Spleen (tissue), 7 donors: Measurements from ENCODE around the gene DEFB132.

Experiments used
- CTCF ChIP-seq, 11 experiments: fragments of 200-600 bp in 7 of 11; fragments of 450-650 bp in 4 of 11; sonication (generic) in 4 of 11; IDR thresholded peaks in 8 of 11; conservative IDR thresholded peaks in 3 of 11; 1 replicate in 7 of 11; 2 replicates in 4 of 11; pipeline versions ENCODE4 v1.4.0 to v1.8.0; 2016 to 2021; ENCODE audit warnings: antibody characterized with exemption in 11 of 11, inconsistent platforms in 4 of 11, mild to moderate bottlenecking in 1 of 11
- POLR2A ChIP-seq, 3 donors: fragments of 450-650 bp; IDR thresholded peaks; one replicate each; pipeline ENCODE4 v1.5.1; 2017; ENCODE audit warnings: antibody characterized with exemption in 3 of 3, mild to moderate bottlenecking in 1 of 3
- POLR2AphosphoS5 ChIP-seq, 3 donors: sonication (generic); formaldehyde crosslinking; IDR thresholded peaks; one replicate each; pipeline ENCODE4 v1.5.1; 2017; ENCODE audit warnings: antibody characterized with exemption in 3 of 3
- donor health status: DM: no; HTN: no; CAD: no; lungs with moderate emphysema.
- donor health status: DM: no; HTN: no; CAD: no.
- donor health status: DM: no; HTN: no; CAD: no.

- TF ChIP-seq CTCF (IDR thresholded peaks at IDR 0.05 in 8 of 11, conservative IDR thresholded peaks at IDR 0.05 in 3 of 11) (no peak), POLR2A (IDR thresholded peaks at IDR 0.05) (no peak), POLR2AphosphoS5 (IDR thresholded peaks at IDR 0.05) (no peak)
These were observed 38.3 kb downstream of the DEFB132 start for GRCh38 chr20:295804-296203.
